ENCODE data around the gene DDR1.
"Not testable (repeated sequence)": the region's sequence is repeated elsewhere in the genome, so short reads cannot be mapped to it uniquely, and the experiment has no call there.

Gene DDR1

GRCh38 chr6:30857549-30857948 lies 26.8 kb upstream of the DDR1 start:
- TF ChIP-seq, protein P1, sequence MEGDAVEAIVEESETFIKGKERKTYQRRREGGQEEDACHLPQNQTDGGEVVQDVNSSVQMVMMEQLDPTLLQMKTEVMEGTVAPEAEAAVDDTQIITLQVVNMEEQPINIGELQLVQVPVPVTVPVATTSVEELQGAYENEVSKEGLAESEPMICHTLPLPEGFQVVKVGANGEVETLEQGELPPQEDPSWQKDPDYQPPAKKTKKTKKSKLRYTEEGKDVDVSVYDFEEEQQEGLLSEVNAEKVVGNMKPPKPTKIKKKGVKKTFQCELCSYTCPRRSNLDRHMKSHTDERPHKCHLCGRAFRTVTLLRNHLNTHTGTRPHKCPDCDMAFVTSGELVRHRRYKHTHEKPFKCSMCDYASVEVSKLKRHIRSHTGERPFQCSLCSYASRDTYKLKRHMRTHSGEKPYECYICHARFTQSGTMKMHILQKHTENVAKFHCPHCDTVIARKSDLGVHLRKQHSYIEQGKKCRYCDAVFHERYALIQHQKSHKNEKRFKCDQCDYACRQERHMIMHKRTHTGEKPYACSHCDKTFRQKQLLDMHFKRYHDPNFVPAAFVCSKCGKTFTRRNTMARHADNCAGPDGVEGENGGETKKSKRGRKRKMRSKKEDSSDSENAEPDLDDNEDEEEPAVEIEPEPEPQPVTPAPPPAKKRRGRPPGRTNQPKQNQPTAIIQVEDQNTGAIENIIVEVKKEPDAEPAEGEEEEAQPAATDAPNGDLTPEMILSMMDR (IDR thresholded peaks at IDR 0.05; ENCODE audit: insufficient read depth, low read length, missing control alignments) = no peak
- POLR2A ChIA-PET = no interaction called here
- DNase-seq (ENCODE audit: low read depth, low spot score) = no peak
- CTCF ChIA-PET = interaction anchor here (0.8 to 3.2 kb wide), 7 partner anchors 9 to 21 kb away, joined by 4 to 21 read pairs (median 5); no protein-coding TSS in a partner anchor
- no peak overlapping the region for H3K4me3 ChIP-seq (ENCODE audit: low read depth, low read length)

DNA sequence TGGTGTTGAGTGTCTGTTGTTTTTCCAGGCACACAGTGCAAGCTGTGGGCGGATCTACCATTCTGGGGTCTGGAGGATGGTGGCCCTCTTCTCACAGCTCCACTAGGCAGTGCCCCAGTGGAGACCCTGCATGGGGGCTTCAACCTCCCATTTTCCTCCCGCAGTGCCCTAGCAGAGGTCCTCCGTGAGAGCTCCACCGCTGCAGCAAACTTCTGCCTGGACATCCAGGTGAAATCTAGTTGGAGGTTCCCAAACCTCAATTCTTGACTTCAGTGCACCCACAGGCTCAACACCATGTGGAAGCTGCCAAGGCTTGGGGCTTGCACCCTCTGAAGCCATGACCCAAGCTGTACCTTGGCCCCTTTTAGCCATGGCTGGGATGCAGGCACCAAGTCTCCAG lies 24.6 kb upstream of the DDR1 start:
- H3K4me3 ChIP-seq (ENCODE audit: low read depth, low read length); POLR2A ChIA-PET; DNase-seq (ENCODE audit: low read depth, low spot score): not testable (repeated sequence)
- CTCF ChIA-PET = interaction anchor here (0.8 to 1.5 kb wide), 5 partner anchors 10 to 221 kb away, joined by 3 to 4 read pairs (median 4); no protein-coding TSS in a partner anchor

DNA sequence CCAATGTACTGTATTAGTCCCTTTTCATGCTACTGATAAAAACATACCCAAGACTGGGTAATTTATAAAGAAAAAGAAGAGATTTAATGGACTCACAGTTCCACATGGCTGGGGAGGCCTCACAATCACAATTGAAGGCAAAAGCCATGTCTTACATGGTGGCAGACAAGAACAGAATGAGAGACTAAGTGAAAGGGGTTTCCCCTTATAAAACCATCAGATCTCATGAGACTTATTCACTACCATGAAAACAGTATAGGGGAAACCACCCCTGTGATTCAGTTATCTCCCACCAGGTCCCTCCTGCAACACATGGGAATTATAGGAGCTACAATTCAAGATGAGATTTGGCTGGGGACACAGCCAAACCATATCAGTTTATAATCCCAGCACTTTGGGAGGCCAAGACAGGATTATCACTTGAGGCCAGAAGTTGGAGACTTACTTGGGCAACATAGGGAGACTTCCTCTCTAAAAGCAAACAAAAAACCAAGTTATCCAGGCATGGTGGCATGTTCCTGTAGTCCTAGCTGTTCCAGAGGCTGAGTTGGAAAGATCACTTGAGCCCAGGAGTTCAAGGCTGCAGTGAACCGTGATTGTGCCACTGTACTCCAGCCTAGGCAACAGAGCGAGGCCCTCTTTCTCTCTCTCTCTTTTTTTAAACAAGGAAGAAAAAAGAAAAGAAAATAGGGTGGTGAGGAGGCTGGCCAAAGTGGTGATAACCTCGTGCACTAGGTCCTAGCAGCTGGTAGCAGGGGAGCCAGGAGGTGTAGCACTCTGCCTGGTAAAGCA lies 22.9 kb upstream of the DDR1 start:
- TF ChIP-seq, protein P1 (IDR thresholded peaks at IDR 0.05; ENCODE audit: insufficient read depth, low read length, missing control alignments) = no peak
- no peak overlapping the region for H3K4me3 ChIP-seq (ENCODE audit: low read depth, low read length)
- CTCF ChIA-PET = interaction anchor here (1.2 to 5.1 kb wide), 4 partner anchors 16 to 225 kb away, joined by 3 to 26 read pairs (median 6); no protein-coding TSS in a partner anchor
- no peak for DNase-seq (ENCODE audit: low read depth, low spot score)
- POLR2A ChIA-PET = no interaction called here

GRCh38 chr6:30862156-30862875 lies 22.0 kb upstream of the DDR1 start:
- no peak overlapping the region for H3K4me3 ChIP-seq (ENCODE audit: low read depth, low read length)
- ChIA-PET POLR2A (no interaction called here), CTCF (interaction anchor here (1.2 to 5.1 kb wide), 4 partner anchors 15 to 225 kb away, joined by 3 to 26 read pairs (median 6); no protein-coding TSS in a partner anchor)
- TF ChIP-seq, protein P1 (IDR thresholded peaks at IDR 0.05; ENCODE audit: insufficient read depth, low read length, missing control alignments) = no peak
- no peak for DNase-seq (ENCODE audit: low read depth, low spot score)

DNA sequence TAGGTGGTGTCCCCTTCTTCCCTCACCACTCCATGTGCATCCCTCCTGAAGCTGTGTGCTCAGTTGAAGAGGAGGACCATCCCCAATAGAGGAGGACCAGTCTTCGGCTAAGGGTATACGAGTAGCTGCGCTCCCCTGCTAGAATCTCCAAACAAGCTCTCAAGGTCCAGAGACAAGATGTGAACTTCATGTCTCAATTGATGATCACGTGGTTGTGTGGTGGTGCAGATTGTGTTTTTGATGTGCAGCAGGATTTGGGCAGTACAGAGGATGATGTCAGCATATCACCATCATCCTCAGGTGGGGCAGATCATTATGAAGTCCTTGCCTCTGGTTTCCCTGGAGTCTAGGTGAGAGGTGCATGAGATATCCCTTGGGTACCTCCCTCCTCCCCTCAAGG lies 20.0 kb upstream of the DDR1 start:
- DNase-seq (ENCODE audit: low read depth, low spot score) = no peak
- ChIA-PET CTCF (interaction anchor here (1.0 to 5.1 kb wide), 2 partner anchors 13 to 42 kb away, joined by 5 to 26 read pairs; no protein-coding TSS in a partner anchor), POLR2A (no interaction called here)
- TF ChIP-seq, protein P1 (IDR thresholded peaks at IDR 0.05; ENCODE audit: insufficient read depth, low read length, missing control alignments) = no peak
- H3K4me3 ChIP-seq (ENCODE audit: low read depth, low read length) = no peak overlapping the region

DNA sequence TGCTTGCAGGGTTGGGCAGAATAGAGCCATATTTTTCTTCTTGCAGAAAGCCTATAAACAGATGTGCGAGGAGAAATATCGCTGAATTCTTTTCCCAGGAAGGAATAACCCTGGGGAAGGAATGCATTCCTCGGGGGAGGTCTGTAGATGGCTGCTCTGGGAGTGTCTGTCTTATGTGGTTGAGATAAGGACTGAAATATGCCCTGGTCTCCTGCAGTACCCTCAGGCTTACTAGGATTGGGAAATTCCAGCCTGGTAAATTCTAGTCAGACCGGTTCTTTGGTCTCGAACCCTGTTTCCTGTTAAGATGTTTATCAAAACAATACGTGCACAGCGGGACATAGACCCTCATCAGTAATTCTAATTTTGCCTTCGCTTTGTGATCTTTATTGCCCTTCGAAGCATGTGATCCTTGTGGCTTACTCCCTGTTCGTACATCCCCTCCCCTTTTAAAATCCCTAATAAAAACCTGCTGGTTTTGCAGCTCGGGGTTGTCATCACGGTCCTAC lies 15.0 kb upstream of the DDR1 start:
- CTCF ChIA-PET = interaction anchor here (2.6 kb wide), 1 partner anchor 7 kb away, joined by 15 read pairs; no protein-coding TSS in a partner anchor
- POLR2A ChIA-PET = not testable (repeated sequence)

DNA sequence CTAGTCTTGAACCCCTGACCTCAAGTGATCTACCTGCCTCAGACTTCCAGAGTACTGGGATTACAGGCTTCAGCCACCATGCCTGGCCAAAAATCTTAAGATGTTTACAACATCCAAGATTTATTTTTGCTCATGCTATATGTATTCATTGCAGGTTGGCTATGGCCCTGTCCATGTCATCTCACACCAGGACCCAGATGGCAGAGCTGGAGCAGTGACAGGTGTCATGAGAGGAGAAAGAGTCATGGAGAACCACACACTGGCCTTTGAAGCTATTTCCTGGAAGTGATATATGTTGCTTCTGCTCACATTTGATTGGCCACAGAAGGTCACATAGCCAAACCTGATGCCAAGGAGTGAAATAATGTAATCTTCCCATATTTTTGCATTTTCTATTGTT lies 13.8 kb upstream of the DDR1 start:
- CTCF ChIA-PET = interaction anchor here (1.0 to 1.3 kb wide), 2 partner anchors 8 to 42 kb away, joined by 4 read pairs; no protein-coding TSS in a partner anchor
- POLR2A ChIA-PET = no interaction called here
- no peak overlapping the region for H3K4me3 ChIP-seq (ENCODE audit: low read depth, low read length)
- DNase-seq (ENCODE audit: low read depth, low spot score) = no peak
- TF ChIP-seq, protein P1 (IDR thresholded peaks at IDR 0.05; ENCODE audit: insufficient read depth, low read length, missing control alignments) = no peak

More for the DNA sequence above, 15.0 kb upstream of the DDR1 start:
- DNase-seq (ENCODE audit: low read depth, low spot score); H3K4me3 ChIP-seq (ENCODE audit: low read depth, low read length): not testable (repeated sequence)

Measured in AG04449 (cell line).